ENCODE data around the gene TRIM5.

TRIM5 gene

GRCh38 chr11:5631417-5631816 lies 53.5 kb downstream of the TRIM5 start:
- no peak for DNase-seq (ENCODE audit: extremely low spot score, insufficient read length, low read depth)
- peak; percentile 38 for FAIRE-seq

GRCh38 chr11:5626196-5626595 lies 58.7 kb downstream of the TRIM5 start:
- FAIRE-seq = no peak
- DNase-seq (ENCODE audit: extremely low spot score, insufficient read length, low read depth) = no peak

- FAIRE-seq (peak; percentile 24), DNase-seq (ENCODE audit: extremely low spot score, insufficient read length, low read depth) (no peak)
Observed at GRCh38 chr11:5625281-5625680, 59.6 kb downstream of the TRIM5 start.

DNA sequence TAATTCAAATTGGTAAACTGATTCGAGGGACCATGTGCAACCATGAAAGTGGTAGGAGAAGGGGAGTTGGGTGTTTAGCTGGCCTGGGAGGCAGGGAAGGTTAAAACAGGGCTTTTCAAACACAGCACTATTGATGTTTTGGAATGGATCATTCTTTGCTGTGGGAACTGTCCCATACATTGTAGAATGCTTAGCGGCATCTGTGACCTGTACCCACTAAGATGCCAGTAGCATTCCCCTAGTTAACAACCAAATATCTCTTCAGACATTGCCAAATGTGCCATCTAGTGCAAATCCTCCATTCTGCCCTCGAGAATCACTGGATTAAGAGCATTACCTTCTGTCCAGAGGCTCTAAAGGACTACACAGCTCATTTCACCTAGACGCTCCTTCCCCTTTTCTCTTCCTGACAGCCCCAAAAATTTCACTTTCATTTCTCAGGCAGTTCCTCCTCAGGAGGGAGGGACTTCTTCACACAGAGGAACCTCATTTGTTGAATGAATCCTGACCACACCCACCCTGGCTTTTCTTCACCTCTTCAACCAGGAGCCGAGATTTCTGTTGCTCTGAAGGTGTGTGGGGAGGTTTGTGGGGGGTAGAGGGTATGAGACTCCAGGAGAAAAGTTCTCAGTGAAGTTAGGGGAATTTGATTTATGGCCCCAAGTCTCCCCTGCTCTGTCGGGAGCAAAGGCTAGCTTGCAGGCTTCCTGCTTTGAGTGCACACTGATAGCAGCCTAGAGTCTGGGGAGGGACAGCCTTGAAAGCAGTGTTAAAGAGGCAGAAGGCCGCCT lies 60.2 kb downstream of the TRIM5 start, which contains the start of gene TRIM34:
Gene TRIM34 (plus strand): TSS at position 513 of the 791 bp plus-strand sequence. CDS start 7,331 bp downstream, outside the sequence.
- DNase-seq (ENCODE audit: extremely low spot score, insufficient read length, low read depth) (peak; percentile 77), FAIRE-seq (peak; percentile 99)

DNA sequence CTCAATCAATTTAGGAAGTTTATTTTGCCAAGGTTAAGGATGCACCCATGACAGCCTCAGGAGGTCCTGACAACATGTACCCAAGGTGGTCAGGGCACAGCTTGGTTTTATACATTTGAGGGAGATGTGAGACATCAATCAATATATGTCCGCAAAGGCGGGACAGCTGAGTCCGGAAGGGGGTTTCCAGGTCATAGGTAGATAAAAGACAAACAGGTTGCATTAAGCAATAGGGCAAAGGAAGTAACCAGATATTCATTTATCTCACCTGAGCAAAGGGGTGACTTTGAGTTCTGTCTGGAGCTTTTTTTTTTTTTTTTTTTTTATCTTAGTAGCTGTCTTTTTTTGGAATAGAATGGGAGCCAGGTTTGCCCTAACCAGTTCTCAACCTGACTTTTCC lies 62.1 kb downstream of the TRIM5 start:
- DNase-seq (ENCODE audit: extremely low spot score, insufficient read length, low read depth) (no peak), FAIRE-seq (no peak)

- DNase-seq (ENCODE audit: extremely low spot score, insufficient read length, low read depth) = no peak
- no peak for FAIRE-seq
Observed at GRCh38 chr11:5621580-5621979, 63.3 kb downstream of the TRIM5 start.

DNA sequence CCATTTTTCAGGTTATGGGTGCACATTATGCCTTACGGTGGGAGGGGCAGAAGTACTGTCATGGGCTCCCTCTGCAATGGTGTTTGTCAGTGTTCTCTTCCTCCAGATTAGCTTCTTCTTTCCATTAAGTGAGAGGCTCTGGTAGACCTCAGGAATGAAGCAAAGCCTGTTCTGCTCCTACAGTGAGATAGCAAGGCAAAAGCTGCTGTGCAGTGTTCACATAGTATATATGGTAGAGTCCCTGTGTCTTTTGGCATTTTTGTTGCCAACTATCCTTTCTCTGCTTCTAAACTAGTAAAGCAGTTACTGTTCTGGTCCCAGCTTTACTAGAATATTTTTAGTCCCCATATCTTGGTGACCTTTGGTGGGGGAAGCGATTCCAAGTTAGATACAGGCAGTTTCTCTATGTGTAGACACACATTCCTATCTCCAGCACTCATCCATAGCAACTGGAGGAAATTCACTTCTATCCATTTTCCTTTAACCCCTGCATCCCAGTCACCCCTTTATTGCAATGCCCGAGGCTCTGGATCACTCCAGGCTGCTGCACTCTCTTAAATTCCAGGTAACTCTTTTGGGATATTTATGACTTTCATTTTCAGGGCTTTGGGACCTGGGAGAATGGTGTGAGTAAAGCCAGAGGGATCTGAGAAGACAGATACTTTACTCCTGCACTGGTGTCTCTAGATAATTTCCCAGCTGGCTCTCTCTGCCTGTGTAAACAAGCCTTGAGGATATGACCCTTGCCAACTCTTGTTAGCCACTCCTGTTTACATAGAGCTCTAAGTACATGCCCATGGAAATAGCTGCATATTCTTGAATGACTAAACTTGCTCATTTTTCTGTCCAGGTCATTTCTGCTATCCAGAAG lies 64.0 kb downstream of the TRIM5 start:
- FAIRE-seq (no peak), DNase-seq (ENCODE audit: extremely low spot score, insufficient read length, low read depth) (no peak)

- DNase-seq (ENCODE audit: extremely low spot score, insufficient read length, low read depth) (no peak), FAIRE-seq (no peak)
Observed at GRCh38 chr11:5618807-5619206, 66.1 kb downstream of the TRIM5 start.
